ENCODE measurements around the gene UGDH. TPM values are rescaled to one million over a fixed set of nuclear protein-coding genes. Genes with fewer than 3 reads are reported as not detected.

UGDH gene
- total and polyA plus RNA-seq, 2 of the 13 experiments (the other 11 are each of a cell fraction or from before 2014, with no cell fraction given) = 99.0 to 384 TPM

- TF ChIP-seq RFX1 (IDR thresholded peaks at IDR 0.05) (no peak), MBNL3 (CRISPR knock-in tag; conservative IDR thresholded peaks at IDR 0.05) (no peak), ZBTB3 (CRISPR knock-in tag; IDR thresholded peaks at IDR 0.05; ENCODE audit: borderline replicate concordance, low read depth) (0 out of 2 replicates have a peak, but pooled peaks have one; percentile 74), TOPORS (CRISPR knock-in tag; IDR thresholded peaks at IDR 0.05) (peak; percentile 71), SNRNP70 (IDR thresholded peaks at IDR 0.05; ENCODE audit: low read depth, low read length) (no peak), ZNF550 (CRISPR knock-in tag; IDR thresholded peaks at IDR 0.05; ENCODE audit: borderline replicate concordance) (no peak), ZBTB34 (CRISPR knock-in tag; IDR thresholded peaks at IDR 0.05) (peak; percentile 39; the same call in 1 of the 2 replicates), MTA1 (CRISPR knock-in tag; IDR thresholded peaks at IDR 0.05; ENCODE audit: borderline replicate concordance) (peak; percentile 72; the same call in 1 of the 2 replicates), RELA (CRISPR knock-in tag; IDR thresholded peaks at IDR 0.05) (no peak), CHD4 (IDR thresholded peaks at IDR 0.05; ENCODE audit: borderline replicate concordance, low read length) (no peak), GTF2F1 (IDR thresholded peaks at IDR 0.05; ENCODE audit: low read length) (no peak), AKAP8 (CRISPR knock-in tag; IDR thresholded peaks at IDR 0.05) (no peak), EEA1 (CRISPR knock-in tag; IDR thresholded peaks at IDR 0.05; ENCODE audit: borderline replicate concordance) (no peak), MLXIP (CRISPR knock-in tag; IDR thresholded peaks at IDR 0.05; ENCODE audit: borderline replicate concordance) (no peak; the same call in 1 of the 2 replicates), SMARCE1 (IDR thresholded peaks at IDR 0.05; ENCODE audit: borderline replicate concordance) (no peak)
- TF ChIP-seq, protein P1, sequence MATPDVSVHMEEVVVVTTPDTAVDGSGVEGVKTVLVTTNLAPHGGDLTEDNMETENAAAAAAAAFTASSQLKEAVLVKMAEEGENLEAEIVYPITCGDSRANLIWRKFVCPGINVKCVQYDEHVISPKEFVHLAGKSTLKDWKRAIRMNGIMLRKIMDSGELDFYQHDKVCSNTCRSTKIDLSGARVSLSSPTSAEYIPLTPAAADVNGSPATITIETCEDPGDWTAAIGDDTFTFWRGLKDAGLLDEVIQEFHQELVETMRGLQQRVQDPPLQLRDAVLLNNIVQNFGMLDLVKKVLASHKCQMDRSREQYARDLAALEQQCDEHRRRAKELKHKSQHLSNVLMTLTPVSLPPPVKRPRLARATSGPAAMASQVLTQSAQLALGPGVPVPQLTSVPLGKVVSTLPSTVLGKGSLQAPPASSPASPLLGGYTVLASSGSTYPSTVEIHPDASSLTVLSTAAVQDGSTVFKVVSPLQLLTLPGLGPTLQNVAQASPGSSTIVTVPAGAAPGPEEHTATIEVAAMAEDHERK (CRISPR knock-in tag; IDR thresholded peaks at IDR 0.05; ENCODE audit: low read depth) = peak; percentile 100
- TF ChIP-seq, protein P2, sequence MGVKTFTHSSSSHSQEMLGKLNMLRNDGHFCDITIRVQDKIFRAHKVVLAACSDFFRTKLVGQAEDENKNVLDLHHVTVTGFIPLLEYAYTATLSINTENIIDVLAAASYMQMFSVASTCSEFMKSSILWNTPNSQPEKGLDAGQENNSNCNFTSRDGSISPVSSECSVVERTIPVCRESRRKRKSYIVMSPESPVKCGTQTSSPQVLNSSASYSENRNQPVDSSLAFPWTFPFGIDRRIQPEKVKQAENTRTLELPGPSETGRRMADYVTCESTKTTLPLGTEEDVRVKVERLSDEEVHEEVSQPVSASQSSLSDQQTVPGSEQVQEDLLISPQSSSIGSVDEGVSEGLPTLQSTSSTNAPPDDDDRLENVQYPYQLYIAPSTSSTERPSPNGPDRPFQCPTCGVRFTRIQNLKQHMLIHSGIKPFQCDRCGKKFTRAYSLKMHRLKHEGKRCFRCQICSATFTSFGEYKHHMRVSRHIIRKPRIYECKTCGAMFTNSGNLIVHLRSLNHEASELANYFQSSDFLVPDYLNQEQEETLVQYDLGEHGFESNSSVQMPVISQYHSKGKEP (CRISPR knock-in tag; IDR thresholded peaks at IDR 0.05) = 0 out of 2 replicates have a peak, but pooled peaks have one; percentile 16
- TF ChIP-seq, protein P3, sequence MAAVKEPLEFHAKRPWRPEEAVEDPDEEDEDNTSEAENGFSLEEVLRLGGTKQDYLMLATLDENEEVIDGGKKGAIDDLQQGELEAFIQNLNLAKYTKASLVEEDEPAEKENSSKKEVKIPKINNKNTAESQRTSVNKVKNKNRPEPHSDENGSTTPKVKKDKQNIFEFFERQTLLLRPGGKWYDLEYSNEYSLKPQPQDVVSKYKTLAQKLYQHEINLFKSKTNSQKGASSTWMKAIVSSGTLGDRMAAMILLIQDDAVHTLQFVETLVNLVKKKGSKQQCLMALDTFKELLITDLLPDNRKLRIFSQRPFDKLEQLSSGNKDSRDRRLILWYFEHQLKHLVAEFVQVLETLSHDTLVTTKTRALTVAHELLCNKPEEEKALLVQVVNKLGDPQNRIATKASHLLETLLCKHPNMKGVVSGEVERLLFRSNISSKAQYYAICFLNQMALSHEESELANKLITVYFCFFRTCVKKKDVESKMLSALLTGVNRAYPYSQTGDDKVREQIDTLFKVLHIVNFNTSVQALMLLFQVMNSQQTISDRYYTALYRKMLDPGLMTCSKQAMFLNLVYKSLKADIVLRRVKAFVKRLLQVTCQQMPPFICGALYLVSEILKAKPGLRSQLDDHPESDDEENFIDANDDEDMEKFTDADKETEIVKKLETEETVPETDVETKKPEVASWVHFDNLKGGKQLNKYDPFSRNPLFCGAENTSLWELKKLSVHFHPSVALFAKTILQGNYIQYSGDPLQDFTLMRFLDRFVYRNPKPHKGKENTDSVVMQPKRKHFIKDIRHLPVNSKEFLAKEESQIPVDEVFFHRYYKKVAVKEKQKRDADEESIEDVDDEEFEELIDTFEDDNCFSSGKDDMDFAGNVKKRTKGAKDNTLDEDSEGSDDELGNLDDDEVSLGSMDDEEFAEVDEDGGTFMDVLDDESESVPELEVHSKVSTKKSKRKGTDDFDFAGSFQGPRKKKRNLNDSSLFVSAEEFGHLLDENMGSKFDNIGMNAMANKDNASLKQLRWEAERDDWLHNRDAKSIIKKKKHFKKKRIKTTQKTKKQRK (IDR thresholded peaks at IDR 0.05; ENCODE audit: low read length) = no peak
Measured at GRCh38 chr4:39458505-39459300, 68.5 kb downstream of the UGDH start, which contains the start of the genes LIAS and RPL9 (continued).
